Subcutaneous abdominal adipose tissue (tissue), 5 donors: Measurements from ENCODE around the gene C2orf76.
"Not testable (repeated sequence)": the region's sequence is repeated elsewhere in the genome, so short reads cannot be mapped to it uniquely, and the experiment has no call there.

ENCODE experiments used
- H3K27ac ChIP-seq: one replicate; pipeline ENCODE4 v1.7.0; 2013; ENCODE audit warnings: low read depth, mild to moderate bottlenecking, inconsistent platforms, low read length, moderate library complexity
- H3K27me3 ChIP-seq, 5 donors: one replicate each; pipeline ENCODE4 v1.7.0; 2013; ENCODE audit warnings: low read length in 5 of 5, inconsistent platforms in 1 of 5; ENCODE audit not compliant: control insufficient read depth in 5 of 5, insufficient read depth in 4 of 5
- H3K36me3 ChIP-seq, 5 donors: one replicate each; pipeline ENCODE4 v1.7.0; 2013; ENCODE audit warnings: low read length in 5 of 5; ENCODE audit not compliant: control insufficient read depth in 5 of 5, insufficient read depth in 5 of 5
- H3K4me1 ChIP-seq, 5 donors: one replicate each; pipeline ENCODE4 v1.7.0; 2013; ENCODE audit warnings: low read length in 5 of 5, mild to moderate bottlenecking in 3 of 5, moderate library complexity in 1 of 5; ENCODE audit not compliant: control insufficient read depth in 5 of 5, insufficient read depth in 5 of 5
- H3K4me3 ChIP-seq, 5 donors: one replicate each; pipeline ENCODE4 v1.7.0; 2013; ENCODE audit warnings: low read length in 5 of 5, low read depth in 1 of 5
- H3K9ac ChIP-seq, 5 donors: one replicate each; pipeline ENCODE4 v1.7.0; 2013; ENCODE audit warnings: low read length in 5 of 5, mild to moderate bottlenecking in 4 of 5, moderate library complexity in 3 of 5
- H3K9me3 ChIP-seq, 5 donors: one replicate each; pipeline ENCODE4 v1.7.0; 2013; ENCODE audit warnings: low read length in 5 of 5; ENCODE audit not compliant: control insufficient read depth in 5 of 5
- donor health status: healthy.
- donor health status: healthy.
- donor health status: healthy.
- donor health status: healthy.
- donor health status: healthy.

C2orf76 gene

GRCh38 chr2:119279666-119280065 is 87.0 kb downstream of the C2orf76 start:
- Histone ChIP-seq H3K4me1 (peaks cover 8 to 27% (median 15%) of the 10 kb centered on the region in 5 donors), H3K9ac (no peak overlapping the region), H3K9me3 (no peaks in the 10 kb centered on the region), H3K4me3 (no peak overlapping the region), H3K27me3 (peaks cover 0 to 2% (median 0%) of the 10 kb centered on the region in 5 donors), H3K36me3 (no peaks in the 10 kb centered on the region), H3K27ac (no peak overlapping the region)

- Histone ChIP-seq H3K9ac (no peak overlapping the region), H3K36me3 (no peaks in the 10 kb centered on the region), H3K4me1 (peaks cover 5 to 22% (median 15%) of the 10 kb centered on the region in 5 donors), H3K9me3 (no peaks in the 10 kb centered on the region), H3K4me3 (no peak overlapping the region), H3K27me3 (peaks cover 0 to 1% (median 0%) of the 10 kb centered on the region in 5 donors), H3K27ac (no peak overlapping the region)
These were observed 87.7 kb downstream of the C2orf76 start for GRCh38 chr2:119278946-119279345.

GRCh38 chr2:119278385-119278784 is 88.2 kb downstream of the C2orf76 start:
- H3K27me3 ChIP-seq, H3K4me3 ChIP-seq, H3K9me3 ChIP-seq, H3K36me3 ChIP-seq, H3K27ac ChIP-seq, H3K9ac ChIP-seq: not testable (repeated sequence)
- H3K4me1 ChIP-seq: peaks cover 2 to 17% (median 15%) of the 10 kb centered on the region in 5 donors

GRCh38 chr2:119276864-119277263 is 89.8 kb downstream of the C2orf76 start:
- H3K36me3 ChIP-seq: no peaks in the 10 kb centered on the region
- no peak overlapping the region for H3K9ac ChIP-seq
- no peak overlapping the region for H3K4me3 ChIP-seq
- H3K27me3 ChIP-seq: no peaks in the 10 kb centered on the region
- H3K4me1 ChIP-seq: peaks cover 0 to 6% (median 4%) of the 10 kb centered on the region in 5 donors
- H3K27ac ChIP-seq: no peak overlapping the region
- no peaks in the 10 kb centered on the region for H3K9me3 ChIP-seq

GRCh38 chr2:119267604-119268003 is 99.0 kb downstream of the C2orf76 start:
- Histone ChIP-seq H3K4me1 (peaks cover 0 to 13% (median 0%) of the 10 kb centered on the region in 5 donors), H3K27ac (no peak overlapping the region), H3K36me3 (peaks cover 0 to 15% (median 5%) of the 10 kb centered on the region in 5 donors), H3K9ac (no peak overlapping the region), H3K9me3 (peaks cover 0 to 6% (median 4%) of the 10 kb centered on the region in 5 donors), H3K27me3 (no peaks in the 10 kb centered on the region), H3K4me3 (no peak overlapping the region)

GRCh38 chr2:119266091-119266589 is 100.5 kb downstream of the C2orf76 start:
- Histone ChIP-seq H3K4me1 (peaks cover 0 to 13% (median 0%) of the 10 kb centered on the region in 5 donors), H3K9ac (no peak overlapping the region), H3K27me3 (no peaks in the 10 kb centered on the region), H3K9me3 (peaks cover 0 to 6% (median 4%) of the 10 kb centered on the region in 5 donors), H3K27ac (no peak overlapping the region), H3K36me3 (peaks cover 0 to 17% (median 5%) of the 10 kb centered on the region in 5 donors), H3K4me3 (no peak overlapping the region)

GRCh38 chr2:119265693-119266066 is 101.0 kb downstream of the C2orf76 start:
- peaks cover 0 to 5% (median 4%) of the 10 kb centered on the region in 5 donors for H3K9me3 ChIP-seq
- peaks cover 0 to 13% (median 0%) of the 10 kb centered on the region in 5 donors for H3K4me1 ChIP-seq
- no peaks in the 10 kb centered on the region for H3K27me3 ChIP-seq
- no peak overlapping the region for H3K9ac ChIP-seq
- peaks cover 0 to 20% (median 5%) of the 10 kb centered on the region in 5 donors for H3K36me3 ChIP-seq
- no peak overlapping the region for H3K4me3 ChIP-seq
- H3K27ac ChIP-seq: no peak overlapping the region

- Histone ChIP-seq H3K27me3 (no peaks in the 10 kb centered on the region), H3K4me3 (no peak overlapping the region), H3K27ac (no peak overlapping the region), H3K9ac (no peak overlapping the region), H3K4me1 (peaks cover 0 to 13% (median 0%) of the 10 kb centered on the region in 5 donors), H3K36me3 (peaks cover 0 to 20% (median 5%) of the 10 kb centered on the region in 5 donors), H3K9me3 (no peaks in the 10 kb centered on the region)
These were observed 101.6 kb downstream of the C2orf76 start for GRCh38 chr2:119264781-119265692.

- peaks cover 0 to 21% (median 0%) of the 10 kb centered on the region in 5 donors for H3K4me1 ChIP-seq
- H3K27ac ChIP-seq: no peak overlapping the region
- H3K27me3 ChIP-seq: no peaks in the 10 kb centered on the region
- no peaks in the 10 kb centered on the region for H3K9me3 ChIP-seq
- H3K4me3 ChIP-seq: no peak overlapping the region
- no peak overlapping the region for H3K9ac ChIP-seq
- H3K36me3 ChIP-seq: peaks cover 0 to 20% (median 5%) of the 10 kb centered on the region in 5 donors
These were observed 103.0 kb downstream of the C2orf76 start for GRCh38 chr2:119263656-119264055.

GRCh38 chr2:119263025-119263424 is 103.6 kb downstream of the C2orf76 start:
- H3K9me3 ChIP-seq: no peaks in the 10 kb centered on the region
- H3K4me3 ChIP-seq: no peak overlapping the region
- no peak overlapping the region for H3K9ac ChIP-seq
- peaks cover 0 to 20% (median 5%) of the 10 kb centered on the region in 5 donors for H3K36me3 ChIP-seq
- H3K27me3 ChIP-seq: no peaks in the 10 kb centered on the region
- H3K4me1 ChIP-seq: peaks cover 0 to 21% (median 0%) of the 10 kb centered on the region in 5 donors
- H3K27ac ChIP-seq: no peak overlapping the region
